NT2/D1 (cell line): ENCODE data around the gene RASSF1.

Experiments
- SUZ12 ChIP-seq: IDR thresholded peaks from 2 replicates; pipeline ENCODE4 v1.6.1; 2011; ENCODE audit not compliant: insufficient read length, insufficient read depth; ENCODE audit errors: extremely low read depth
- YY1 ChIP-seq: IDR thresholded peaks from 2 replicates; pipeline ENCODE4 v1.6.1; 2011; ENCODE audit not compliant: insufficient read length, insufficient read depth
- ZNF274 ChIP-seq: IDR thresholded peaks from 2 replicates; pipeline ENCODE4 v1.6.1; 2011; ENCODE audit warnings: mild to moderate bottlenecking, low read depth, low read length

DNA sequence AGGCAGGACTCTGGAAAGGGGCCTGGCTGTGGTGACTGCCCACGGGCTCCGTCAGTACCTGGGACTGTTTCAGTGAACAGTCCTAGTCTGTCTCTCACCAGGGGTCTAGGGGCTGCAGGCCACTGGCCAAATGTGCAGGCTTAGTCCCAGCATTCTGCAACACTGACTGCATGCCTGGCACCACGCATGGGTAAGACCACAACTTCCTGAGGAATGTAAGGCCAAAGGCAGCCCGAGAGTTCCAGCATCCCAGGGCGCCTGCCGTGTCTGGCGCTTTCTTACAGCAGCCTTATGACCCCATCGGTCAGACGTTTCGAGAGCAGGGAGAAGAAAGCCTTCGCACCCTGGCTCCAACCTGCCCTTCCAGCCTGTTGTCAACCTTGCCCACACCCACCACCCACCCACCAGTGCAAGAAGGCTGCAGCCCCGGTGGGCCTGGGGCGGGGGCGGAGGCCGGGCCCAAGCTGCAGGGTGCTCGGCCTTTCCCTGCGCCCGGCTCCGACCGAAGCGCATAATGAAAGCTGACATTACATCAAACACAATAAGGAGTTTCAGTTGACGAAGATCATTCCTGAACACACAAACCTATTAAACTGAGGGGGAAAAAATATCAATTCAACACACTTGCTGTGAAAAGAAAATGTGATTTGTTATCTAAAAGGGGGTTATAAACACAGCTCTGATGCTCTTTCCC lies 48.2 kb upstream of the RASSF1 start:
- TF ChIP-seq ZNF274 = no peak
- TF ChIP-seq SUZ12 = no peak
- no peak for TF ChIP-seq YY1
